NCI-H146 (cell line): ENCODE data around the gene KRTAP9-2.
"Not testable (repeated sequence)": the region's sequence is repeated elsewhere in the genome, so short reads cannot be mapped to it uniquely, and the experiment has no call there.

Source experiments
- DNase-seq: peaks from one replicate; lab custom pipeline; 2025; lab: John Stamatoyannopoulos, UW

KRTAP9-2 gene

GRCh38 chr17:41226598-41227095 is at the start of gene KRTAP9-2:
KRTAP9-2 (plus strand) TSS chr17:41226648; CDS start chr17:41226655, 7 bp downstream.
- not testable (repeated sequence) for DNase-seq

GRCh38 chr17:41176744-41177387 is 49.6 kb upstream of the KRTAP9-2 start:
- no peak for DNase-seq

GRCh38 chr17:41177727-41178271 is 48.6 kb upstream of the KRTAP9-2 start, which contains the start of gene KRTAP4-2:
KRTAP4-2 (minus strand) TSS chr17:41178221; CDS start chr17:41178164, 57 bp downstream.
- DNase-seq: no peak

GRCh38 chr17:41178341-41178740 is 48.1 kb upstream of the KRTAP9-2 start:
- DNase-seq: no peak

GRCh38 chr17:41178843-41179616 is 47.4 kb upstream of the KRTAP9-2 start:
- DNase-seq: no peak

GRCh38 chr17:41184480-41184961 is 41.9 kb upstream of the KRTAP9-2 start, which contains the start of gene KRTAP4-1:
KRTAP4-1 (minus strand) TSS chr17:41184911; CDS start chr17:41184854, 57 bp downstream.
- DNase-seq: no peak

GRCh38 chr17:41185001-41185400 is 41.4 kb upstream of the KRTAP9-2 start:
- DNase-seq: no peak

GRCh38 chr17:41186872-41187271 is 39.6 kb upstream of the KRTAP9-2 start:
- no peak for DNase-seq

- not testable (repeated sequence) for DNase-seq
These were observed 36.6 kb upstream of the KRTAP9-2 start, which contains the start of gene KRTAP9-1 for GRCh38 chr17:41189837-41190318. KRTAP9-1 (plus strand) TSS chr17:41189887; CDS start chr17:41189887, 0 bp downstream.

GRCh38 chr17:41190328-41190727 is 36.1 kb upstream of the KRTAP9-2 start:
- no peak for DNase-seq

- no peak for DNase-seq
These were observed 30.4 kb upstream of the KRTAP9-2 start for GRCh38 chr17:41196068-41196467.

GRCh38 chr17:41199421-41200078 is 26.9 kb upstream of the KRTAP9-2 start:
- no peak for DNase-seq

GRCh38 chr17:41211845-41212466 is 14.5 kb upstream of the KRTAP9-2 start:
- DNase-seq: no peak

- peak; percentile 1 for DNase-seq
These were observed 13.8 kb upstream of the KRTAP9-2 start for GRCh38 chr17:41212524-41213169.

GRCh38 chr17:41215681-41216080 is 10.8 kb upstream of the KRTAP9-2 start:
- no peak for DNase-seq

- DNase-seq: no peak
These were observed 2.6 kb upstream of the KRTAP9-2 start for GRCh38 chr17:41223821-41224220.

GRCh38 chr17:41226051-41226450 is 397 bp upstream of the KRTAP9-2 start:
- DNase-seq: no peak

GRCh38 chr17:41230094-41230493 is 3.6 kb downstream of the KRTAP9-2 start:
- no peak for DNase-seq

GRCh38 chr17:41231731-41232130 is 5.3 kb downstream of the KRTAP9-2 start:
- no peak for DNase-seq

- DNase-seq: not testable (repeated sequence)
These were observed 6.1 kb downstream of the KRTAP9-2 start, which contains the start of gene KRTAP9-3 for GRCh38 chr17:41232399-41233105. KRTAP9-3 (plus strand) TSS chr17:41232449; CDS start chr17:41232502, 53 bp downstream.
